DMS 273 (cell line): Measurements from ENCODE around the gene ELP5.

Source experiments
- DNase-seq: peaks from one replicate; lab custom pipeline; 2025; ENCODE audit not compliant: unreplicated experiment; lab: John Stamatoyannopoulos, UW

Gene ELP5, protein sequence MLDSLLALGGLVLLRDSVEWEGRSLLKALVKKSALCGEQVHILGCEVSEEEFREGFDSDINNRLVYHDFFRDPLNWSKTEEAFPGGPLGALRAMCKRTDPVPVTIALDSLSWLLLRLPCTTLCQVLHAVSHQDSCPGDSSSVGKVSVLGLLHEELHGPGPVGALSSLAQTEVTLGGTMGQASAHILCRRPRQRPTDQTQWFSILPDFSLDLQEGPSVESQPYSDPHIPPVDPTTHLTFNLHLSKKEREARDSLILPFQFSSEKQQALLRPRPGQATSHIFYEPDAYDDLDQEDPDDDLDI

DNA sequence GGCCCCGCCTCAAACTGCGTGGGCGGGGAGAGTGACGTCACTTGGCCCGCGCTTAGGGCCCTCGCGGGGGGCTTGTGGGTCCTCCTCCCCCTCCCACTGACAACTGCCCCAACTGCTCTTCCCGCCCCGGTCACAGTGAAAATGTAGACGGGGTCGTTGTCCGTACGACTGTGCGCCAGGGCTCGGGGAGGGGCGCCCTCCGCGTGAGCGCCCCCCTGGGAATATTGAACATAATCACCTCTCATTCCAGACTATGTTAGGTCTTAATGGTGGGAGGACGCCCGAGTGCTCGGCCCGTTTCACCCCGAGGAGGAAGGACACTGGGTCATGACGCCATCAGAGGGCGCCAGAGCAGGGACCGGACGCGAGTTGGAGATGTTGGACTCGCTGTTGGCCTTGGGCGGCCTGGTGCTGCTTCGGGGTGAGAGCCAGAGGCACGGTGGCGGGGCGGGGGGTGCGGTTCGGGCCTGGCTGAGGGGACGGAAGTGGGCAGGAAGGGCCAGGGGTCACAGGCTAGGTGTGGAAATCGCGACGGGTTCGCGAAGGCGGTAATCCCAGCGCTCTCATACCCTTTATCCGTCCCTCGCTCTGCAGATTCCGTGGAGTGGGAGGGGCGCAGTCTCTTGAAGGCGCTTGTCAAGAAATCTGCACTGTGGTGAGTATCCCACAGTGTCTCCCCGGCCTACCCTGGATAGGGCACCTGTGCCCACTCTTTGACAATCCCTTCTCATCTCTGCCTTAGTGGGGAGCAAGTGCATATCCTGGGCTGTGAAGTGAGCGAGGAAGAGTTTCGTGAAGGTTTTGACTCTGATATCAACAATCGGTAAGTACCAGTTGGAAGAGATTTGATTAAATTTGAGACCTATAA lies at the start of gene ELP5:
Gene ELP5 (plus strand): TSS at position 40 of the 868 bp plus-strand sequence. CDS start 336 bp downstream, at position 376.
- peak; percentile 93 for DNase-seq

DNA sequence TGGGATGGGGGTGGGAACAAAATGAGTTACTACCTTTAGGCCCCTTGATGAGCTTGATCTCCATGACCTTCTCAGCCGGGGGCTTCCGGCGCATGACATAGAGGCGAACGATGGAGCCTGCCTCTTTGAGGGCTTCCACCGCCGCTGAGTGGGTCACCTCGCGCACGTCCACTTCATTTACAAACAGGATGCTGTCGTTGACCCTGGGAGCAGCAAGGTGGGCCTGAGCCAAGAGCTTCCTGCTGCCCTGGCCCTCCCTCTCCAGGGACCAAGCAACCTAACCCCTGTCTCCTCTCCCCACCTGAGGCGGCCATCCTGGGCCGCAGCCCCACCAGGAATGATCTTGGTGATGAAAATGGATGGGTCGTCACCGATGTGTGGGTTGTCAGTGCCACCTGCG lies 48.6 kb upstream of the ELP5 start:
- DNase-seq = no peak

DNA sequence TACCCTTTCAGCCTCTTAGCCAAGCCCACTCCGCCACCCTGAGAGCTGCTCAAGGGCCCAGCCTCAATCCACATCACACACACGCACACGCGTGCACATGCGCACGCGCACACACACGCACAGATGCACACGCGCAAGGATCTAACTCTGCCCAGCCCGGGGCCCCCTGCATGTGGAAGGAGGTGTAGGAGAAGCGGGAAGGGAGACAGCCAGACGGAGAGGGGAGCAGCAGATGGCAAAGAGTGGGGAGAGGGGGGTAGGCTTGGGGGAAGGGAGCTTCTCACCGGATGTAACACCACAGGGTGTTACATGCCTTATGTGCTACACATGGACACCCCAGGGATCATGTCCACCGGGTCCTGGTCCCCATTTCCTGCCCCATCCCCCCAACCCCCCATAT lies 47.7 kb upstream of the ELP5 start:
- DNase-seq = peak; percentile 92

DNA sequence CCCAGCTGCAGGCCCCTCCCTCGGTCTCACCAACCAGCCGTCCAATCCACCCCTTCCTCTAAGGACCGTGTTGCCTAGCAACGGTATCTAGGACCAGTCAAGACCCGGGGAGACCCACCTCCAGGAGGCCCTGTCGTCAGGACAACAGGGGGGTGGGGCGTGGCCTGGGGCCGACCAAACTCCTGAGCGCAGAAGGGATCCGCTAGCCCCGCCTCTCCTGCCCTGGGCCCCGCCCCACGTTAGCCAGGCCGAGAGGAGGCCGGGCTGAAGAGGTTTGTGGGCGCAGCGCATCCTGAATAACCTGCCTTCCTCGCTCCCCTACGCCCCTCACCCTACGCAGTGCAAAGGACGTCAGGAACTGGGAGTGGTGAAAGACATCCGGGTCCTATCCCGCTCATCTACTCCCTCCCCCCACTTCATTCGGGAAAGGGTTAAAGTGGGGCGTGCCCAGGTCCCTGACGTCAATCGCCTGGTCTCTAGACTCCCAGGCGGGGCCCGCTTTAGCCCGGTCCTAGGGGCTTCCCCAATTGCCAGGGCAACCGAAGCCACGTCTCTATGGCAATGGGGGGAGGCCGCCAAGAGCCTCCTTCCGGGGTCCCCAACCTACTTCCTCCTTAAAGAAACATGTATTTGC lies 47.1 kb upstream of the ELP5 start:
- peak; percentile 98 for DNase-seq

DNA sequence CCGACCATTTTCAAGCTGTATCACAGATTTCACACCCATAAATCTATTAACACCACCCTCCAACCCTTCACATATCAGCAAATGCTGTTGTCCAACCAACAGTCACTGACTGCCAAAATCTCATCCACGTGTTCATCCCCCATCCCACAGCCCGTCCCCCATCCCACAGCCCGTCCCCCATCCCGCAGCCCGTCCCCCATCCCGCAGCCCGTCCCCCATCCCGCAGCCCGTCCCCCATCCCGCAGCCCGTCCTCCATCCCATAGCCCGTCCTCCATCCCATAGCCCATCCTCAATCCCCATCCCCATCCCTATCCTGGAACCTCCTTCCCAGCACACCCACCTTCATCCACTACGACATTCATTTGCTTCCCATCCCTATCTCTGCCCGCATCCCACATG lies 46.5 kb upstream of the ELP5 start:
- no peak for DNase-seq

DNA sequence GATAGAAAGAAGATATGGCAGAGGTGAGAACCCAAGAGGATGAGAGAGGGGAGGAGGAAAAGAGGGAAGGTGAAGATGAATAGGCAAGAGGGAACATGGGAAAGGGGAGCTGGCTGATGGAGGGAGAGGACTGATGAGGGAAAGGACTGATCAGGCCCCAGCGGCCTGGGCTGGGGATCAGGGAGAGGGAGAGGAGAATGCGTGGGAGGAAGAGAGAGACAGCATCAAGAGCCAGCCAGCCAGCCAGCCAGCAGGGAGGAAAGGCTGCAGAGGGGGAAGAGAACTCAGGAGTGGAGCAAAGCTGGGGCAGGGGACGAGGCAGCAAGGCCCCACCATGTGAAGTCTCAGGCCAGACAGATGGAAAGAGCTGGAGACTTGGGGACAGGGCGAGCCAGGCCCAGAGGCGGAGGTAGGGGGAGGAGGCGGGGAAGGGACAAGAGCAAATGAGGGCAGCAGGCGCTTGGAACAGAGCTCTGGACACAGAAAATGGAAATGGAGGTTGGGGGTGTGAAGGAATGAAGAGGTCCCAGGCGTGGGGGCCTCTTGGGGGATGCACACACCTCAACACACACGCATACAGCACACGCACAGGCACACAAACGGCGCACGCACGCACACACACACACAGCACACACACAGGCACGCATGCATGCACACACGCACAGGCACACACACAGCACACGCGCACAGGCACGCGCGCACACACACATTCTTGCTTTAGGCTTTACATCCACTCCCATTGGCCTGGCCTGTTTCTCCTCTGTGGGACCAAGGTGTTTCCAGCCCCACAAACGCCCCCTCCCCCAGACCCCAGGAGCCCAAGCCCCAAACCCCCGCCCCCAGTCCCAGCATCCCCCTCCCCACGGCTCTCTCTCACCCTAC lies 44.7 kb upstream of the ELP5 start:
- peak; percentile 38 for DNase-seq

DNA sequence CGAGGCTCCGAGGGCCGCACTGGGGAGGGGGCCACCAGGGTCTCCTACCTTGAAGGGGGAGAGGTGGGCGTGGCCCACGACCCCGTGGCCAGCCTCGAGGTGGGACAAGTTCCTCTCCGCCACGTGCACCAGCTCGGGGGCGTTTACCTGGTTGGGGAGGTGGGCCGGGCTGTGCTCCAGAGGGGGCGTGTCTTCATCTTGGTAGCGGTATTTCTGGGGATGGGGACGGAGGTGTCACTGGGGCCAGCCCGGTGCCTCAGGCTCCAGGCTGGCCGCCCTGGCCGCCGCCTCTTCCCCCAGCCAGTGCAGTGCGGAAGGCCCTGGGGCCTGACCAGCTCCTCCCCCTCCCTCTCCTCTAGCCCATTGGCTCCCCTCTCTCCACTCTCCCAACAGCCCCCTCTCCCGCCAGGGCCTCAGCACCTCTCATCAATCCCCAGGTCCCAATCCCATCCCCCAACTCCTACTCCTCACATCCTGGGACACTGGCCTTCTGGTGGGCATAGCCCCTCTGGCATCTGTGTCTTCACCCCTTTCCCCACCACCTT lies 43.9 kb upstream of the ELP5 start:
- DNase-seq = no peak

DNA sequence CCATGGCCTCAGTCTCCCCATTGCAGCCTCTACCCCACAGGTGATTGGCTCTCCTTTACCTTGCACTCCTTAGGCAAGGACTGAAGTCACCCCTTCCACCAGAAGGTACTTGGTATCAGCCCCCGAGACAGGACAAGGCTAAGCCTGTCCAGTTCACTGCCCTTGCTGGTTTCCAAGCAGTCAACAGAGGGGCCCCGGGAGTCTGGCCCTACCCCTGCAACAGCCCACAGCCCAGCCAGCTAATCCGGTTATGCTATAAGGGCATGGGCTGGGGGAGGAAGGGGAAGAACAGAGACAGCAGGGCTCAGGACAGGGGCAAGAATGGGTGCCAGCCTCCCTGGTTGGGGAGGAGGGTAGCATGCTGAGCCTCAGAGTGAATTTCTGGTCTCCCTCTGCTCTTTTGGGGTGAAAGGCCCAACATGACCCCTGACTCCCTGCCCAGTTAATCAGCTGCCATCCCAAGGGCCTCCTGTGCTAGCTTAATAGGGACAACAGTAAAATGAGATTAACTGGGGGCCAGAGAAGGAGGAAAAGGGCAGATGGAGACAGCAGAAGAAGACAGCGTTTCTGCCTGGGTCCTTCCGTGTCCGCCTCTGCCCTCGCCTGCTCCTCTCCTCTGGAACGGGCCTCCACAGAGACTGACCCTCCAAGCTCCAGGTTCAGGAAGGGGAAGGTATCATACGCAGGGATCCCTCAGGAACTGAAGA lies 43.1 kb upstream of the ELP5 start:
- no peak for DNase-seq

DNA sequence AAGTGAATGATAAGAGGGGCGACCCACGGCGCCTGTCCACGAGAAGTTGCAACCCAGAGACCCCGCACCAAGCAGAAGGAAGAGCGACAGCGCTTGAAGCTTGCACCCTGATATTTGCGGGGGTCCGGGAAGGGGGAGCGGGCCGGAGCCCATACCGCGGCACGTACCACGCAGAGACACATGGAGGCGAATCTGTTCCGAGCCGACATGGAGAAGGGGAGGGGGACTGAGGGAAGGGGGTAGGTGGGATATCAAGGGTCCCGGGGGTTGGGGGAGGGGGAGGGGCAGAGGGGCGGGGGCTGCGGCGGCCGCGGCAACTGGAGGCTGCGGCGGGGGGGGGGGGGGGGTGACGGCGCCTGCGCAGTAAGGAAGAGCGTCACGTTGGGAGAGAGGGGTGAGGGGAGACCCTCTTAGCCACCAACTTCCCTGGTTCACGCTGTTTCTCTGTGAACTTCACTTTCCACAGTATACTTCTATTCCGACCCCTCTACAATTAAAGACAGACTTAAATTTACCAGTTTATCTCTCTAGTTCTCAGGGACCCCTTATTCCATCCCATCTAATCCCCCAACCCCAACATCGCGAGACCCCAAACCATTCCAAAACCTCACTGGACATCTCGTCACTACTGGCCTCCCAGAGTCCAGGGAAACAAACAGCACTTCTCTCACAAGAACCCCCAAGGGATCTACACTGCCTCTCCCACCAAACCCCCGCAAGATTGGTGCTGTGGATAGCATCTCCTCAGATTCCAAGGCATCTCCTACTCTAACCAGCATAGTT lies 40.3 kb upstream of the ELP5 start:
- DNase-seq = no peak

DNA sequence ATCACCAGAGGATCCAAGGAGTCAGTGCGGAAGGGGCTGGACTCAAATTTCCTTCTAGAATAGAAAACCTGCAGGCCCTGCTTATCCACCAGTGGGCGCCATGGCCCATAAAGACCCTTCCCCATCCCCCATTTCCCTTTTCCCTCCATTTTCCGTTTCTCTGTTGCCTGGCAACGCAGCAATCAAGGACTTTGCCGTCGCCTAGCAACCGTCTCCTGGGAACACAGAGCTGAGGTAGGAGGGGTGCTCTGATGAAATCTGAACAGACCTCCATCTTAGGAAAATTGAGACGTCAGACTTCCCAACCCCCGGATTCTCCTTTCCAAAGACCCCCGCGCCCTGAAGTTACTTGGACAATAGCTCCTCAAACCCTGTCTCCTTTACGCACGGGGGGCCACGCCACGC lies 38.1 kb upstream of the ELP5 start:
- DNase-seq = peak; percentile 96

DNA sequence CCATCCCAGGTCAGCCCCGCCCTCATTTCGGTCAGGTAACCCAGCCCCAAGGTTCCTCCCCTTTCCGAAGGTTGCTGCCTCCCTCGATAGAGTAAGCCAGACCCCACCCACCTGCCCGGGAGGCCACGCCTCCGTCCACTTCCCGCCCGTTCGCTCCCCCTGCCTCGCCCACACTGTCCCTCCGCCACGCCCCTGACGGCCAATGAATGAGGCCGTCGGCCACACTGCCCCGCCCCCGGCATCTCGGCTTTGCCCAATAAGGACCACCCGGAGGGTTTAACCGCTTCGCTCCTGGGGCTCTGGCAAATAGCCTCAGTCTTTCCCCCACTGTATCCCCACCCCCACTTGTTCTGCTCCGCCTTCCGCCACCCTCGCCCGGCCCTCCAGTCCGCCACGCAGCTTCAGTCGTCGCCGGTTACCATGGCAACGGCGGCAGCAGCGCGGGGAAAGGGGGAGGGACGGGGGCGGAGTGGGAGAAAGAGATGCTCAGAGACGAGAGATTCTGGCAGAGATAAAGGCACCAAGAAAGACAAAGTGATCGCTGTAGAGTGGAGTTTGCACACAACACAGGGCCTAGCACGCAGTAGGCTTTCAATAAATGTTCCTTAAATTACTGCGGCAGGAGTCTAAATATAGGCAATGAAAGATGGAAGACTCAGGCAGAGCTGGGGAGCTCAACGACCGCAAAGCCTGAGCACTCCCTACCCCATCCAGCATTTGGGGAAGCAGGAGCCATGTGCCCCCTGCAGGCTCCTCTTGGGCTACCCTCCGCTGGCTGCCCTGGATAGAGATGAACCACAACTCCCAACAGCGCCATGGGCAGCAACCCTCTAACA lies 37.5 kb upstream of the ELP5 start:
- peak; percentile 98 for DNase-seq

DNA sequence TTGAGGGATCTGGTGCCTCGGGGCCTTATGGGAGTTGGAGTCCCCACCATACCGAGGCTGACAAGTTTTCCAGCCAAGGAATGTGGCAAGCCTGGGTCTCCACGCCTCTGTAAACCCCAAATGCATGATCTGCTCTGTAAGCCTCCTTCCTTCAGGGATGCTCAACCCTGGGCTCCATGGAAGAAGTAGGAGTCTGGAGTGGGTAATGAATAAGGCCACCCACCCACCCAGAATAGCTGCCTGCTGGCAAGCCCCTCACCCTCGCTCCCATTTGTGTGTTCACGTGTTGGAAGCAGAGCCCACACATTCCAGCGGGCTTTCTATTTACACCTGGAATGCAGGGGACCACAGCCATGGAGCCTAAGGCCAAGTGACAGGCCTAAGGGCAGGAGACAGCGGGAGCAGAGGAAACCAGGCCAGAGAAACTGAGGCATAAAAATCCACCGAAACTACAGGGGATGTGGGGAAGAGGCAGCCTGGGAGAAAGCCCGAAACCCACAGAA lies 36.8 kb upstream of the ELP5 start:
- no peak for DNase-seq

DNA sequence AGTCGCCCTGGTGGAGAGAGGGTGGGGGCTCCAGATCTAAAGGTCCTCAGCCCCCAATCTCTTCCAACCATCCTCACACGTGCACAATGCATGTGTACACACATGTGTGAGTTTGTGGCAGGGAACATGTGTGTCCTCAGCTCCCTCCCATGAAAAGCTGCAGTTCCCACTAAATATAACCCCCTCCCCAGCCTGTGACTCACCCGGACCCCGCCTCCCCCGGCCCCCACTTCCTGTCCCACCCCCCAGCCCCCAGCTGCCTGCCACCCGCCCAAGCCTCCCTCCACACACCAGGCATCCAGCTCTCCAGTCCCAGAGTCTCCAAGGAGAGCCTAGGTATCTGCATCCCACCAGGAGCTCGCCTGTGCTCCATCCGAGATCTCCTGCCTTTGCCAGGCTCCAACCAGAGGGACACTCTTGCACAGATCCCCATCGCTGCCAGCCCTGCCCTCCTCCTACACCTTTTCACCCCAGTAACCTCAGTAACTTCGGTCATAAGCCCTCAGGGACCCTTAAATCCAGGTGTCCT lies 36.3 kb upstream of the ELP5 start:
- peak; percentile 53 for DNase-seq

DNA sequence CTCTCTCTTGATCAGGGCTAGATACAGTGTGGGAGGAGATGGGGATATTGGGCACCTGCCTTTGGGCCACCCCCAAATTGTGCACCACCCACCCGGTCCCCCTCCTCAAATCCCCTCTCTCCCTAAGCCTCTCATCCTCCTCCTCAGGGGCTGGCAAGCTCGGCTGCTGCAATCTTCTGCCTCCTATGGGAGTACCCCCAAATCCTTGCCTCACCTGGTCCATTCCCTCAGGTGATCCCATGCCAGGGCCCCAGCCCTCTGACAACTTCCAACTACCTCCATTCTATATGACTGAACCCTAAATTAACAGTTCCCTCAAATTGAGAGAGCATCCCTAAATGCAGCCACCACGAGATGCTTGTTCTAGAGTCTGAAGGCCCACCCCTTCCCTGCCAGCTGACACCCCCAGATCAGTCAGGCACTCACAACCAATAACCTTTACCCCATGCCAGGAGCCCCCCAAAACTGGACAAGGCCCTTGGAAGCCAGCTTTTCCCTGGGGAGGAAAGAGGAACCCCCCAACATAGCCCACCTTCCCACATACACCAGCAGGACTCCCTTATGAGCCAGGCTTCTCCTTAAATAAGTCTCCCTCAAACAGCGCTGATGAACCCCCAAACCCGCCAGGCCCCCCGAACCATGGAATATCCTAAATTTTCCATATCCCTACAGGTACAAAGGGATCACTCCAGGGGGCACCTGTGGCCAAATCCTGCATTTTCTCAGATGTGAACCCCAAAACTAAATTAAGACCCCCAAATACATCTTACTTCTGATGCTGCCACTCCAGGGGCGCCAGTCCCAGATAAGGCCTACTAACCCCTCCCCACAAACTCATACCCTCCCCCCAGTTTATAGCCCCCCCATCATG lies 35.5 kb upstream of the ELP5 start:
- no peak for DNase-seq

DNA sequence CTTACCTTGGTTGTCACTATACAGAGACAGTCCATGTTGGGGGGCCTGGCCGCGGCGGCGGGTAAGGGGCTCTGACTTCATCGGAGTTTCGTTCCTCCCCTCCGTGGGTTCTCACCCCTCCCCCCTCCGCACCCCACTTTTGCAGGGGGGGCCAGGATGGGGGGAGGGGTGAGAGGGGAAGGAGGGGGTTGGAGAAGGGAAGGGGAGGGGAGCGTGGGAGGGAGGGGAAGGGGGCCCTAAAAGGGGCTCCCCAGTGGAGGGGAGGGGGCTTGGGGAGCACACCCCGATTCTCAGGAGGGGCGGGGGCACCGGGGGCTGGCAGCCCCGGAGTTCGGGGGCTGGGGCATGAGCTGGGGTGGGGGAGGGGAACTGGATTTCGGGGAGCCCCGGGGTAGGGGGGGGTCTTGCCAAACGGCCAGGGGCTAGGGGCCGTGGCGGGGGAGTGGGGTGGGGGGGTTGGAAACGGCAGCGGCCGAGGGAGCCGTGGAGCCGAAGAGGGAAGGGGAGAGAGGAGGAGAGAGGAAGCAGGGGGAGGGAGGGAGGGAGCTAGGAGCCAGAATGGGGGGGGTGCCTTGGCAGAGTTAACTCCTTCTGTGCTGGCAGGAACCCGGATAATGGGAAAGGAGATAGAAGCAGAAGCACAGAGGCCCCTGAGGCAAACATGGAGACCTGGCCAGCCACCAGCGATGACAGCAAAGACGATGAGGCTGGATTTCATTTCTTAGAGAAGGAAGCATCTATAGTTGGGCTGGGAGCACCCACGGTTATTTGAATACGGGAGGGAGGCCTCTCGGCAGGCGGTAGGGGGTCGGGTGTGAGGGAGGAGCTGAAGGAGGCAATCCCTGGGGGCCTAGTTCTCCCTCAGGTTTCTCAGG lies 34.7 kb upstream of the ELP5 start:
- DNase-seq = peak; percentile 74

DNA sequence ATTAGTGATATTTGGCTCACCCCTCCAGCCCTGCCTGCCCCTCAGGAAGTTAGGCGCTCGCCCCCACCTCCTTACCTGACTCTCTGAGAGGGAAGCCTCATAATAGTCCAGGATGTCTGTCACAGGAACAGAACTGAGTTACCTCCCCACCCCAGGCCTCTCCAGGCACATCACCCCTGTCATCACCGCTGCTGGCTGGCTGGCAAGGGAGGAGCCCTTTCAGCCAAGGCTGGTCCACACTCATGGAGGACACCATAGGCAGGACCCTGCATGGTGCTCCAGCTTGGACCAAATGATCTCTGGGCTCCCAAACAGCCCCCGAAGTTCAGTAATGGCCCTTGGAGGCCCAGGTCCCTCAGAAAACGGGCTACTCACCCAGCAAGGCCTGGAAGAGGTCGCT lies 33.8 kb upstream of the ELP5 start:
- no peak for DNase-seq
